HG03354 (cell line): ENCODE measurements around the gene DIPK1A.

Source experiments
- ATAC-seq: cut with Tn5 transposase; IDR thresholded peaks from one replicate; pipeline ENCODE4 v1.9.1; 2021; ENCODE audit warnings: mild to moderate bottlenecking; ENCODE audit not compliant: unreplicated experiment, poor library complexity, severe bottlenecking

Gene DIPK1A

GRCh38 chr1:92851729-92852128 is 109.5 kb downstream of the DIPK1A start:
- no peak for ATAC-seq

- ATAC-seq, result no peak
Observed at GRCh38 chr1:92850019-92850418, 111.2 kb downstream of the DIPK1A start.

GRCh38 chr1:92848201-92848600 is 113.1 kb downstream of the DIPK1A start:
- no peak for ATAC-seq

GRCh38 chr1:92845908-92846307 is 115.4 kb downstream of the DIPK1A start:
- no peak for ATAC-seq

GRCh38 chr1:92844439-92844838 is 116.8 kb downstream of the DIPK1A start:
- ATAC-seq, result no peak

- no peak for ATAC-seq
Observed at GRCh38 chr1:92843429-92844352, 117.6 kb downstream of the DIPK1A start.

- no peak for ATAC-seq
Observed at GRCh38 chr1:92843046-92843423, 118.2 kb downstream of the DIPK1A start.

GRCh38 chr1:92842082-92843045 is 118.9 kb downstream of the DIPK1A start:
- ATAC-seq, result no peak

- ATAC-seq, result no peak
Observed at GRCh38 chr1:92840600-92840999, 120.7 kb downstream of the DIPK1A start.

- no peak for ATAC-seq
Observed at GRCh38 chr1:92839442-92839841, 121.8 kb downstream of the DIPK1A start.

GRCh38 chr1:92838519-92838918 is 122.7 kb downstream of the DIPK1A start:
- no peak for ATAC-seq

- no peak for ATAC-seq
Observed at GRCh38 chr1:92837062-92837461, 124.2 kb downstream of the DIPK1A start.

GRCh38 chr1:92834617-92835016 is 126.6 kb downstream of the DIPK1A start:
- no peak for ATAC-seq

- no peak for ATAC-seq
Observed at GRCh38 chr1:92833840-92834239, 127.4 kb downstream of the DIPK1A start.

GRCh38 chr1:92832537-92833114 is 128.6 kb downstream of the DIPK1A start:
- peak; percentile 3 for ATAC-seq

- ATAC-seq, result peak; percentile 91
Observed at GRCh38 chr1:92831762-92832536, 129.3 kb downstream of the DIPK1A start, which contains the start of gene RPL5. Gene RPL5 (plus strand): TSS chr1:92832040. CDS start chr1:92832115, 75 bp downstream.

GRCh38 chr1:92831368-92831761 is 129.9 kb downstream of the DIPK1A start:
- ATAC-seq, result no peak

GRCh38 chr1:92826792-92827191 is 134.5 kb downstream of the DIPK1A start:
- ATAC-seq, result no peak

GRCh38 chr1:92822879-92823278 is 138.4 kb downstream of the DIPK1A start:
- ATAC-seq, result no peak
